ENCODE measurements around the gene S100A10. TPM values are rescaled to one million over a fixed set of nuclear protein-coding genes. Genes with fewer than 3 reads are reported as not detected.

The S100A10 gene
- total RNA-seq, 1 experiment from 2014 or later = 400 TPM

GRCh38 chr1:152014943-152015342 lies 21.3 kb upstream of the S100A10 start:
- H3K79me2 ChIP-seq (ENCODE audit: low read length) = no peaks in the 10 kb centered on the region
- H3F3A ChIP-seq (ENCODE audit: low read length, unreplicated experiment) = no peaks in the 10 kb centered on the region
- no peak overlapping the region for H3K9ac ChIP-seq (ENCODE audit: low read length)
- H3K27me3 ChIP-seq (ENCODE audit: low read length) = no peaks in the 10 kb centered on the region
- no peaks in the 10 kb centered on the region for H3K9me2 ChIP-seq (replicated peaks; ENCODE audit: low read length)
- POLR2A ChIA-PET (ENCODE audit: unreplicated experiment) = no interaction called here
- no peak for ATAC-seq
- BruUV-seq (replicated peaks) = no TSS peak
- H3K9me3 ChIP-seq (ENCODE audit: low read length) = no peaks in the 10 kb centered on the region
- H2AFZ ChIP-seq (ENCODE audit: low read length) = no peak overlapping the region
- DNase-seq = no peak
- no peak overlapping the region for H3K4me2 ChIP-seq (ENCODE audit: low read length)
- CTCF ChIA-PET = no interaction called here
- intact Hi-C loops (cut with micrococcal nuclease) = no loop called here
- no peaks in the 10 kb centered on the region for H4K20me1 ChIP-seq (ENCODE audit: low read length)
- TF ChIP-seq, protein P1, sequence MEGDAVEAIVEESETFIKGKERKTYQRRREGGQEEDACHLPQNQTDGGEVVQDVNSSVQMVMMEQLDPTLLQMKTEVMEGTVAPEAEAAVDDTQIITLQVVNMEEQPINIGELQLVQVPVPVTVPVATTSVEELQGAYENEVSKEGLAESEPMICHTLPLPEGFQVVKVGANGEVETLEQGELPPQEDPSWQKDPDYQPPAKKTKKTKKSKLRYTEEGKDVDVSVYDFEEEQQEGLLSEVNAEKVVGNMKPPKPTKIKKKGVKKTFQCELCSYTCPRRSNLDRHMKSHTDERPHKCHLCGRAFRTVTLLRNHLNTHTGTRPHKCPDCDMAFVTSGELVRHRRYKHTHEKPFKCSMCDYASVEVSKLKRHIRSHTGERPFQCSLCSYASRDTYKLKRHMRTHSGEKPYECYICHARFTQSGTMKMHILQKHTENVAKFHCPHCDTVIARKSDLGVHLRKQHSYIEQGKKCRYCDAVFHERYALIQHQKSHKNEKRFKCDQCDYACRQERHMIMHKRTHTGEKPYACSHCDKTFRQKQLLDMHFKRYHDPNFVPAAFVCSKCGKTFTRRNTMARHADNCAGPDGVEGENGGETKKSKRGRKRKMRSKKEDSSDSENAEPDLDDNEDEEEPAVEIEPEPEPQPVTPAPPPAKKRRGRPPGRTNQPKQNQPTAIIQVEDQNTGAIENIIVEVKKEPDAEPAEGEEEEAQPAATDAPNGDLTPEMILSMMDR (conservative IDR thresholded peaks at IDR 0.05; ENCODE audit: low read depth, low read length) = no peak
- TF ChIP-seq EZH2 (IDR thresholded peaks at IDR 0.05; ENCODE audit: low read length, unreplicated experiment) (no peak), EZH2phosphoT487 (IDR thresholded peaks at IDR 0.05; ENCODE audit: borderline replicate concordance, low read length) (no peak)
- peaks cover 10% of the 10 kb centered on the region for H3K4me1 ChIP-seq (ENCODE audit: insufficient read depth, low read length)
- H3K36me3 ChIP-seq (ENCODE audit: low read depth, low read length) = no peaks in the 10 kb centered on the region
- H3K4me3 ChIP-seq (ENCODE audit: low read length) = no peak overlapping the region
- no peak overlapping the region for H3K27ac ChIP-seq (ENCODE audit: low read length)

DNA sequence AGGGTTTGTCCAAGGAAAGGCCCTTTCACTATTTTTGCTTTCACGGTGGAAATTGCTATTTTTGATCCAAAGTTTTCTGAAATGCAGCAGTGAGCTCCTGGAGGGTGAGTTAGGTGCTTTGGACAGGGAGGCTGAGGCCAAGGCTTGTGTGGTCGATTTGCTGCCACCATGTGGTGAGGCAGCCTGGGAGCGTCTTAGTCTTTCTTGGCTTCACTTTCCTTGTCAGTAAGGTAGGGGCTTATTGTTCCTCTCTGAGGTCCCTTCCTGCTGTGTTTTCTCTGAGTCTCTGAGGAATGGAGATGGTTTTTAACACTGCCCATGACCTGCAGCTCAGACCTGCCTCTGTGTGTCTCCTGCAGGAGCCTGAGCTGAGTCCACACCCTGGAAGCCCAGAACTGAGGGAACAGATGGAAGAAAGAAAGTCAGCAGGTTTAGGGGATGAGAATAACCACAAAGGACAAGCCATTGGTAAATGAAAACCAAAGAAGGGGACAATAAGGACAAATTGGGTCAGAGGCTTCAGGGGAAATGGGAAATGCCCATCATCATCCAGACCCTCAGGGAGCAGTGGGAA lies 20.1 kb upstream of the S100A10 start:
- DNase-seq (peak; percentile 76), ATAC-seq (peak; percentile 59)
- Histone ChIP-seq H3K4me2 (ENCODE audit: low read length) (no peak overlapping the region), H3K4me1 (ENCODE audit: insufficient read depth, low read length) (peaks cover 10% of the 10 kb centered on the region), H2AFZ (ENCODE audit: low read length) (no peak overlapping the region), H4K20me1 (ENCODE audit: low read length) (no peaks in the 10 kb centered on the region), H3K27me3 (ENCODE audit: low read length) (no peaks in the 10 kb centered on the region), H3K27ac (ENCODE audit: low read length) (no peak overlapping the region), H3K9me3 (ENCODE audit: low read length) (no peaks in the 10 kb centered on the region), H3K36me3 (ENCODE audit: low read depth, low read length) (no peaks in the 10 kb centered on the region), H3K79me2 (ENCODE audit: low read length) (no peaks in the 10 kb centered on the region), H3K9me2 (replicated peaks; ENCODE audit: low read length) (no peaks in the 10 kb centered on the region), H3K4me3 (ENCODE audit: low read length) (no peak overlapping the region), H3K9ac (ENCODE audit: low read length) (no peak overlapping the region), H3F3A (ENCODE audit: low read length, unreplicated experiment) (no peaks in the 10 kb centered on the region)
- intact Hi-C loops (cut with micrococcal nuclease) = no loop called here
- ChIA-PET POLR2A (ENCODE audit: unreplicated experiment) (no interaction called here), CTCF (interaction anchor here (0.5 to 1.1 kb wide), 5 partner anchors 10 to 78 kb away, joined by 3 to 6 read pairs (median 4); partner anchors contain the start of gene S100A11)
- no TSS peak for BruUV-seq (replicated peaks)
- TF ChIP-seq, protein P1 (conservative IDR thresholded peaks at IDR 0.05; ENCODE audit: low read depth, low read length) = peak; percentile 93
- TF ChIP-seq EZH2phosphoT487 (IDR thresholded peaks at IDR 0.05; ENCODE audit: borderline replicate concordance, low read length) = no peak

- H3K36me3 ChIP-seq (ENCODE audit: low read depth, low read length) = no peaks in the 10 kb centered on the region
- POLR2A ChIA-PET (ENCODE audit: unreplicated experiment) = interaction anchor here (0.6 kb wide), 1 partner anchor 102 kb away, joined by 29 read pairs; no protein-coding TSS in a partner anchor
Measured at GRCh38 chr1:152009691-152010090, 16.0 kb upstream of the S100A10 start.

More at GRCh38 chr1:152009691-152010090, 16.0 kb upstream of the S100A10 start:
- Histone ChIP-seq H3K4me1 (ENCODE audit: insufficient read depth, low read length) (no peaks in the 10 kb centered on the region), H3K27ac (ENCODE audit: low read length) (no peak overlapping the region), H3F3A (ENCODE audit: low read length, unreplicated experiment) (no peaks in the 10 kb centered on the region), H4K20me1 (ENCODE audit: low read length) (no peaks in the 10 kb centered on the region), H2AFZ (ENCODE audit: low read length) (no peak overlapping the region), H3K9me3 (ENCODE audit: low read length) (no peaks in the 10 kb centered on the region), H3K79me2 (ENCODE audit: low read length) (no peaks in the 10 kb centered on the region), H3K4me3 (ENCODE audit: low read length) (no peak overlapping the region), H3K4me2 (ENCODE audit: low read length) (no peak overlapping the region), H3K9ac (ENCODE audit: low read length) (no peak overlapping the region), H3K9me2 (replicated peaks; ENCODE audit: low read length) (no peaks in the 10 kb centered on the region), H3K27me3 (ENCODE audit: low read length) (no peaks in the 10 kb centered on the region)
- no peak for ATAC-seq
- CTCF ChIA-PET = interaction anchor here (0.6 kb wide), 1 partner anchor 88 kb away, joined by 5 read pairs; no protein-coding TSS in a partner anchor
- no peak for DNase-seq
- TF ChIP-seq EZH2 (IDR thresholded peaks at IDR 0.05; ENCODE audit: low read length, unreplicated experiment) (no peak), EZH2phosphoT487 (IDR thresholded peaks at IDR 0.05; ENCODE audit: borderline replicate concordance, low read length) (no peak)
- TF ChIP-seq, protein P1 (conservative IDR thresholded peaks at IDR 0.05; ENCODE audit: low read depth, low read length) = no peak
- intact Hi-C loops (cut with micrococcal nuclease) = no loop called here
- BruUV-seq (replicated peaks) = no TSS peak

All from PC-3 (cell line).